Lower leg skin (tissue), 4 donors: ENCODE measurements around the gene PPIP5K1. TPM values are rescaled to one million over a fixed set of nuclear protein-coding genes. Genes with fewer than 3 reads are reported as not detected.

Experiments used
- total RNA-seq, 4 donors: library from RNA; depleted of rRNA; stranded (reverse); fragments of >200 nt; gene quantifications; one replicate each; pipeline ENCODE4 v1.1.0, GENCODE V29; 2016

PPIP5K1 gene
- total RNA-seq, 4 donors from 2014 or later = 15.8 to 115 (median 20.3) TPM

Other genes with a start within 250 kb of the PPIP5K1 start
- gene ZSCAN29, start 219.2 kb downstream of the PPIP5K1 start, total RNA-seq = 10 to 100 TPM in 3 of 4 donors, 1 to 10 TPM in 1; 9.6 to 20.6 (median 12.9) TPM
- gene TUBGCP4, start 219.1 kb downstream of the PPIP5K1 start, total RNA-seq = 10 to 100 TPM; 12.3 to 19.4 (median 15.3) TPM
- gene TP53BP1, start 97.1 kb downstream of the PPIP5K1 start, total RNA-seq = 10 to 100 TPM; 13.0 to 17.9 (median 16.9) TPM
- gene MAP1A, start 72.6 kb downstream of the PPIP5K1 start, total RNA-seq = 1 to 10 TPM; 2.3 to 6.7 (median 3.8) TPM
- gene CKMT1B, start 3.8 kb upstream of the PPIP5K1 start, total RNA-seq = 10 to 100 TPM; 21.0 to 42.7 (median 30.7) TPM
- gene STRC, start 28.6 kb upstream of the PPIP5K1 start, total RNA-seq = under 1 TPM in 3 of 4 donors, not detected in 1; 0.23 to 0.69 (median 0.38) TPM
- 1 to 10 TPM in 3 of 4 donors, under 1 TPM in 1; 0.71 to 3.5 (median 1.6) TPM for gene CATSPER2, start 58.6 kb upstream of the PPIP5K1 start, total RNA-seq
- 10 to 100 TPM; 22.2 to 36.8 (median 34.7) TPM for gene CKMT1A, start 103.7 kb upstream of the PPIP5K1 start, total RNA-seq
- gene PDIA3, start 156.2 kb upstream of the PPIP5K1 start, total RNA-seq = 100 to 1,000 TPM in 2 of 4 donors, 10 to 100 TPM in 2; 68.0 to 107 (median 96.3) TPM
- 10 to 100 TPM; 55.4 to 68.7 (median 59.1) TPM for gene ELL3, start 186.8 kb upstream of the PPIP5K1 start, total RNA-seq
- 100 to 1,000 TPM; 486 to 741 (median 626) TPM for gene SERF2, start 202.1 kb upstream of the PPIP5K1 start, total RNA-seq
- not detected for gene SERINC4, start 210.0 kb upstream of the PPIP5K1 start, total RNA-seq
- 10 to 100 TPM in 2 of 4 donors, 1 to 10 TPM in 2; 4.3 to 17.4 (median 12.4) TPM for gene HYPK, start 210.4 kb upstream of the PPIP5K1 start, total RNA-seq
- 10 to 100 TPM; 14.5 to 23.5 (median 17.3) TPM for gene MFAP1, start 234.5 kb upstream of the PPIP5K1 start, total RNA-seq
- 1 to 10 TPM; 3.4 to 7.6 (median 7.1) TPM for gene WDR76, start 236.8 kb upstream of the PPIP5K1 start, total RNA-seq